HG03575 (cell line): Measurements from ENCODE around the gene FLNB.
"Not testable (repeated sequence)": the region's sequence is repeated elsewhere in the genome, so short reads cannot be mapped to it uniquely, and the experiment has no call there.

Experiments
- ATAC-seq: cut with Tn5 transposase; IDR thresholded peaks from one replicate; pipeline ENCODE4 v1.9.1; 2021; ENCODE audit not compliant: unreplicated experiment, insufficient number of reproducible peaks, low FRiP score; ENCODE audit errors: extremely low read depth

The FLNB gene

GRCh38 chr3:58044691-58045483 lies 36.7 kb downstream of the FLNB start:
- ATAC-seq: no peak

- ATAC-seq: no peak
These were observed 39.6 kb downstream of the FLNB start for GRCh38 chr3:58047826-58048225.

DNA sequence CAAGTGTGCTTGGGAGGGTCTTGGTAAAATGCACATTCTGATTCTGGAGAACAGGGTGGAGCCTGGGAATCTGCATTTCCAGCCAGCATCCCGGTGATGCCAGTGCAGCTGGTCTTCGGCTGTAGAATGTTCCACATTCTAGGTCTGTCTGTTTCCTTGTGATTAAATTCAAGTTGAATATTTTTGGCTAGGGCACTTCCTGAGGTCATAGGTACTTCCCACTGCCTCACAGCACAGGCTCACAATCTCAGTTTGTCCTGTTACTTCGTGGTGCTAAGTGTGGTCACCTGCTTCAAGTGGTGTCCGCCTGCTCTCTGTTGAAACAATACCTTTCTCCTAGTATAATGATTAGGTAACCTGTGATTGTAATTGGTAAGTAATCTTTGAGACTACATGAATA lies 40.1 kb downstream of the FLNB start:
- ATAC-seq: no peak

DNA sequence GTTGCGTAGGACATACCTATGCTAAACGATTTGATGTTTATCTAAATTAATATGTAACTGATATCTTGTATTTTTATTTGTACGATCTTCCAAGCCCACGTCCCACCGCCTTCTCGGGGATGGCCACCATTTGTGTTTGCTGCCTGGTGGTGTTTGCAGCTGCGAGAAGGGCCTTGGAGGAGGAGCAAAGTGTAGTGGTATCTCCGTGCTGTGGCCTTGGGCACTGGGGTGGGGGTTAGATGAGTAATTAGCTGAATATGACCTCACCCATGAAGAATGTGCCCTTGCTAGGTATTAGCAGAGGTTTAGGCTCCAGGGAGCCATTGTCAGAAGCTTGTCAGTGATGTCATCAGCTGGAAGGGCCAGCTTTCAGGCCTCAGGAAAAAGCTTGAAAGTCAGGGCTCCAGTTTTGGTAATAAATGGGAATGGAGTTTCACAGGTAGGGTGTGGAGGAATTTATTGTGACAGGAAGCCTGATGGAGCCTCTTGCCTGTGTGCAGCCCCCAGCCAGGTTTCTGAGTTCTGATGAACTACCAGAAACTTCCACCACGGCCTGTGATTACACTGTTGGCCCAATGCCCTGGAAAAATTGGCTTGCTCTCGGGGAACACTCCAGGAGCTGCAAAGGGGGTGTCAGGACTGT lies 41.0 kb downstream of the FLNB start:
- ATAC-seq: no peak

- ATAC-seq: no peak
These were observed 43.0 kb downstream of the FLNB start for GRCh38 chr3:58051196-58051595.

DNA sequence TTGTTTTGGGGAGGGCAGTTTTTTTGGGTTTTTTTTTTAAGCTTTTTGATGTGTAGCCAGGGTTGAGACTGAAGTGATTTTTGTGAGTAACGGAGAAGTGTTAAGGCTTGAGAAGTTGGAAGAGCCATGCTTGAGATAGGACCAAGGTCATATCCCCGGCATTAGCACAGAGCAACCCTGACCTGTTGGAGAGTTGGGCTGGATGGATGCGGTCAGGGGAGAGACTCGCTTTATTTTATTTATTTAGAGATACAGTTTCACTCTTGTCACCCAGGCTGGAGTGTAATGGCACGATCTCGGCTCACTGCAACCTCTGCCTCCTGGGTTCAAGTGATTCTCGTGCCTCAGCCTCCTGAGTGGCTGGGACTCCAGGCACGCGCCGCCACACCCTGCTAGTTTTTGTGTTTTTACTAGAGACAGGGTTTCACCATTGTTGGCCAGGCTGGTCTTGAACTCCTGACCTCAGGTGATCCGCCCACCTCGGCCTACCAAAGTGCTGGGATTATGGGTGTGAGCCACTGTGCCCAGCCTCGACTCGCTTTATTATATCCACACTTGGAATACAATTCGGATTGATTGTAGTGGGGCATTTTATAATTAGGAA lies 43.5 kb downstream of the FLNB start:
- not testable (repeated sequence) for ATAC-seq

DNA sequence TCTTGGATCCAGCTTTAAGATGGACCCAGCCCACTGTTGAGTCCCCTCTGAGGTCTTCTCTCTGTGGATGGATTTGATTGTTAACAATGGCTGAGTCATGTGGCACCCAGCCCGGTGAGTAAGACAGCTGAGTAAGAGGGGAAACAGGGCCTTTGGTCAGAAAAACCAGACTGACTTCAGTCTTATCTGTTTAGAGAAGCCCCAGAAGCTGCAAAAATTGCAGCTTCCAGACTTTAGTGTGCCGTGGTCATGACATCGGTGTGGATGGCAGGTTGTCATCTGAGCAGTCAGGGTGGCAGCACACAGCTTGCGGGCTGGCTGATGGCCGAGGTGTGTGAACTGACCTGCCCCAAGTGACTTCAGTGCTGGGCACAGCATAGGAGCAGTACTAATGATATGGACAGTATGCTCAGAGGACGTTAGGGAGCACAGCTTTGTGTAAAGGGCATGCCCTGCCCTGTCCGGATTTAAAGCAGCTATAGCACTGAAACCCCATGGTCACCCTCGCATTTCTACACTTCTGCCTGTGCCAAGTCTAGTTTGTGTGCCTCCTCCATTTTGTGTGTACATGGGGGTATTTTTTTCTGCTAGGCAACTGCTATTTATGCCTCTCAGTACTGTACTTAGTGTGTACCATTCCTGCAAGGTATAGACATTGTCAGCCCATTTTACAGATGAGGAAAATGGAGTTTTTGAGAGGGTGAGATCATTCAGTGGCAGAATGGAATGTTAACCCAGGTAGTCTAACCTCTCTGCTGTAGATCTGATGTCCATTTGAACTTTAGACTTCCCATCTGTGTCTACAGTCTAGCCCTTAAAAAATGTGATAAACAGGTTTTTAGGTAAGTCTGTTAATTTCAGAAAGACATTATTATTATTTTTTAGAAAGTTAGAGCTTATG lies 44.4 kb downstream of the FLNB start:
- peak; percentile 44 for ATAC-seq

- no peak for ATAC-seq
These were observed 46.4 kb downstream of the FLNB start for GRCh38 chr3:58054652-58055051.

DNA sequence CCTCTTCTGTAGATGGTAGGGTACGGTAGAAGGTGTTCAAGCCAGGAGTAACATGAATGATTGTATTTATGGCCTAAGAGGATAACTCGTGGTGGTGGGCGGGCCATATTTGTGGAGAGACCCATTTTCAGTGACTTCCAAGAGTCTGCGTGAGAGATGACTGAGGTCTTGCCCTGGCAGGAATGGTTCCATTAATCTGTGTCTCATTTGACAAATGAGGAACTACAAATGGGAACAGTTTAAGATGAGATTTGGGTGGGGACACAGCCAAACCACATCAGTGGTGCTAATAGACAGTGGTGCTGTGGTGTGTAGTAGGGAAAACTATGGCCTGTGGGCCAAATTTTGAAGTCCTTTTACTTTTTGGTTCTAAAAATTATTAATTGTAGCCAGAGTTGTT lies 47.1 kb downstream of the FLNB start:
- ATAC-seq: no peak

- ATAC-seq: not testable (repeated sequence)
These were observed 47.7 kb downstream of the FLNB start for GRCh38 chr3:58055891-58056290.

- no peak for ATAC-seq
These were observed 50.4 kb downstream of the FLNB start for GRCh38 chr3:58058361-58059263.

DNA sequence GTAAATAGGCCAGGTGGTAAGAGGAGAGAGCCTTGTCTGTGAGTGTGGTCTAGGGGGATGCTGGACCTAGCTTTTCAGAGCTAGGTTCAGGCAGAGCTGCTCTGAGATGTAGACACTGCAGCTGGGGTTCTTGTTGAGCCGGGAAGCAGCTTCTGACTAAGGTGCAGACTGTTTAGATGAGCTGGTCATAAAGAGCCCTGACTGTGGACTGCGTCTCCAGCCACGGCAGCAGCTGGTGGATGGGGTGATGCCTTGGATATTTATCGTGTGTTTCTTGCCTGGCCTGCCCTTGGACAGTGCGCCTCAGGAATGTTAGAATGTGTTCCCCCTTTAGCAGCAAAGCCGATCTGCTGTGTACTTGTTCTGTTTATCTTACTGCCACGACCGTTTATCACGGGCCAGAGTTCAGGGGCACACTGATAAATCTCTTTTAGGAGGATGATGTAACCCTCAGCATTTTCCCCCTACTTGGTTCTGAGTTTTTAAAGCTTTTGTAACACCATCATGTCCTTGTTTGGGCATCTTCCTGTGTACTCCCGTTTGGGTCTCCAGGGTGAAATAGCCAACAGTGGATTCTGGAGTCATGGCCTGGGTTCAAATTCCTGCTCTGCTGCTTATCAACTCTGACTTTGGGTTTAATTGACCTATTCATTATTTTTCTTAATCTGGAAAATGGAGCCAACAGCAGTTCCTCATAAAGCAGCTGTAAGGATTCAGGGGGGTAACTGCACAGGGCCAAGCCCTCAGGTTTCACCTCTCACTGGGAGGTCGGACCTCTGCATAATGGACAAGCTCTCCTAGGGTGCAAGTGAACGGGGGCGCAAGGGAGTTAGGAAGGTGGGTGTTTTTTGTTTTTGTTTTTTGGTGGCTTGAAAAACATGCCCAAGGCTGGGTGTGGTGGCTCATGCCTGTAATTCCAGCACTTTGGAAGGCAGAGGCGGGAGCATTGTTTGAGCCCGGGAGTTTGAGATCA lies 51.4 kb downstream of the FLNB start:
- ATAC-seq: no peak

DNA sequence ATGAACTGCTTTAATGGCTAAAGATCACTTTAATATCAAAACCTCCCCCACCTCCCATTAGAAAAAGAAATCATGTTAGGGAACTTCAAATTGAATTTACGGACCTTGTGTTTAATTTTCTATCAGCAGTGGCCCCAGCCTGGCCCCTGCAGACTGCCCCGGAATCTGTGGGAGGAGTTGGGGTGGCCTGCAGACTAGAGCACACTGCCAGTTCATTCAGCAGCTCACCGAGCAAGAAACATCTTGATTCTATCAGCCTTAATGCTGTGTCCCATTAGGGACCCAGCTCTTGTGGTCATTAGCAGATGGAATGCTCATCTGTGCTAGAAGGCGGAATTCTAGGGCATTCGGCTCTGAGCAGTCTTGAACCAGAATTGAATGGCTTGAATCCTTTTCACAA lies 54.2 kb downstream of the FLNB start:
- no peak for ATAC-seq

GRCh38 chr3:58063022-58063815 lies 55.0 kb downstream of the FLNB start:
- ATAC-seq: no peak

DNA sequence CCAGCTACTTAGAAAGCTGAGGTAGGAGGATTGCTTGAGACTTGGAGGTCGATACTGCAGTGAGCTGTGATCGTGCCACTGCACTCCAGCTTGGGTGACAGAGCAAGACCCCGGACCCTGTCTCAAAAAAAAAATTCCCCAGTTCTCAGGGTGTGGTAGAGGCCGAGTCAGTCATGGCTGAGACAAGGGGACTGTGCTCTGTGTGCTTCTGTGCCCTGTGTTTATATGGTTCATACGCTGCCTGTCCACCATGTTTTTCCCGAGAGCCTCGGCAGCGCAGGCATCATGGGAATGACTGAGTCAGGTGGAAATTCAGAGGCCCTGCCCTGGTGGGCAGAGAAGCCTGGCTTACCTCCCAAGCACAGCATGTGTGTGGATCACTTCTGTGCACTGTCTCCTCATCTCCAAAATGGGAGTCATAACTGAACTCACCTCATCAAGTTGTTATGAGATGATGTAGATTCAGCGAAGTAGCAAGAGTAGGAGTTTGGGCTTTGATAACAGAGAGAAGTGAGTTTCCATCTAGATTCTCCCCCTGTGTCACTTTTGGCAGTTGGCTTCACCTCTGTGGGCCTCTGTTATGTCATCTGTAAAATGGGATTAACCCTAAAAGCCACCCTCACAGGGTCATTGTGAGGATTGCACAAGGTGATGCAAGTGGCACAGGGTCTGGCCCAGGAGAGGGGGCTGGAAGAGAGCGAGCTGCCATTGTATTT lies 56.9 kb downstream of the FLNB start:
- ATAC-seq: no peak

DNA sequence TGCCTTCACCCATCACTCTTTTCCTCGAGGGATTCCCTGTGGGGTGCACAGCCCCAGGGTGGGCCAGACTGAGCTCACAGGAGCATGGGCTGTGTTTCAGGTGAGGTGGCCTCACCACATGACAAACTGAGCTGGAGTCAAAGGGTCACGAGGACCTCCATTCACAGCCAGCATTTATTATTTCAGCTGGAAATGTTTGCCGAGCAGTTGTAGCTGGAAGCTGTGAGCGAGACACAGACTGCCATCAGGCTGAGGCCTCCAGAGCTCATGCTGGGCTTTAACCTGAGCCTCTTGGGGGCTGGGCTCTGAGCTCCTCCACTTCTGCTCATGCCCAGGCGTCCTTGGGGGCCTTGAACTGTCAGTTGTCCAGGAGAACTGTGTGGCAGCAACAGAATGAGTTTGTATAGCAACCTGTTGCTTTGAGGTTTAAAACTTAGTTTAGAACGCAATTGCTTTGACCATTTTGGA lies 57.5 kb downstream of the FLNB start:
- ATAC-seq: no peak
